ENCODE results near the gene ZFAND2B.

DNA sequence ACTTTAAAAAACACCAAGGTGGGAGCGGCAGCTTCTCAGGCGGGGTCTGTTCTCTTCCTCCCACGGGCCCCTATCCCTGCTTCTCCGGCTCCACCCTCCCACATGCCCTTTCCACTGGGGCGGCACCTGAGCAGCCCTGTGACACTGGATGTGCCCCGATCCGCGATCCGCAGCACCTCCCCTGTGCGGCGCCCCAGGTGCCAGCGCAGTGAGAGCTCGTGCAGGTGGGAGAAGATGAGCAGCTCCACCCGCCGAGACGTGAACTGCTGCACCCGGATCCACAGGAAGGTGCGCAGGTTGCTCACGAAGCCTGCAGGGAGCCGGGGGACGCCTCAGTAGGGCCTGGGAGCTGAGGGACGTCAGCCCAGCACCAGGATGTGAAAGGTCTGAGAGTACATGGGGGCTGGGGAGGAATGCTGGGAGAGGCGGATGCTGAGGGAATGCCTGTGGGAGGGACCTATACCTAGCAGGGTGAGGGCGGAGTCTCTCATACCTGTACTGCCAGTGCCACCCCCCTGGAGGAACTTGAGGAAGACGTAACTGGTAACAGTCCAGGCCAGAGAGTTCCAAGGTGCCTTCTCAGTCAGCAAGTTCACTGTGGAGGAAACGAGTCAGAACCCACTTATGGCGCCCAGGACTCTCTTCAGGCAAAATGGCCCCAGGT lies 9.4 kb downstream of the ZFAND2B start:
- TF ChIP-seq POLR2A (IDR thresholded peaks at IDR 0.05; ENCODE audit: low read length) (no peak), GATA1 (IDR thresholded peaks at IDR 0.05; ENCODE audit: low read depth, low read length) (no peak)

All from erythroblast (primary cell).